ENCODE measurements around the gene RAD51B.

GRCh38 chr14:67886191-67886590, 66.6 kb downstream of the RAD51B start:
- TF ChIP-seq SP1 (CRISPR knock-in tag; conservative IDR thresholded peaks at IDR 0.05), result no peak
- no peak for TF ChIP-seq CTCF (IDR thresholded peaks at IDR 0.05)
- no peak for TF ChIP-seq STAT6 (CRISPR knock-in tag; conservative IDR thresholded peaks at IDR 0.05; ENCODE audit: low read depth)
- TF ChIP-seq ETV6 (CRISPR knock-in tag; IDR thresholded peaks at IDR 0.05), result no peak
- TF ChIP-seq MAX (CRISPR knock-in tag; IDR thresholded peaks at IDR 0.05), result no peak
- no peak for TF ChIP-seq HMGXB4 (CRISPR knock-in tag; IDR thresholded peaks at IDR 0.05)
- TF ChIP-seq ZSCAN18 (CRISPR knock-in tag; IDR thresholded peaks at IDR 0.05), result no peak
- no peak for TF ChIP-seq ZNF121 (CRISPR knock-in tag; IDR thresholded peaks at IDR 0.05)
- TF ChIP-seq PRRX2 (CRISPR knock-in tag; IDR thresholded peaks at IDR 0.05), result no peak
- TF ChIP-seq CBFB (CRISPR knock-in tag; IDR thresholded peaks at IDR 0.05; ENCODE audit: low read depth), result no peak
- no peak for TF ChIP-seq RORB (CRISPR knock-in tag; IDR thresholded peaks at IDR 0.05)
- no peak for TF ChIP-seq OVOL2 (CRISPR knock-in tag; IDR thresholded peaks at IDR 0.05; ENCODE audit: borderline replicate concordance)
